GM18502 (cell line): ENCODE measurements around the gene SCGB1C1.
"Not testable (repeated sequence)": the region's sequence is repeated elsewhere in the genome, so short reads cannot be mapped to it uniquely, and the experiment has no call there.

Experiments used
- ATAC-seq: cut with Tn5 transposase; IDR thresholded peaks from one replicate; pipeline ENCODE4 v1.9.1; 2021; ENCODE audit warnings: mild to moderate bottlenecking; ENCODE audit not compliant: unreplicated experiment, poor library complexity

The SCGB1C1 gene

GRCh38 chr11:236774-237767 lies 44.2 kb downstream of the SCGB1C1 start, which contains the start of gene PSMD13:
TSS of gene PSMD13 (plus strand) at chr11:236976. CDS start at chr11:237050, 74 bp downstream.
- ATAC-seq: peak; percentile 87

GRCh38 chr11:238346-238745 lies 45.5 kb downstream of the SCGB1C1 start:
- ATAC-seq: not testable (repeated sequence)

- no peak for ATAC-seq
Measured at GRCh38 chr11:240315-240714, 47.4 kb downstream of the SCGB1C1 start.

GRCh38 chr11:241634-242033 lies 48.8 kb downstream of the SCGB1C1 start:
- no peak for ATAC-seq
